Measurements from ENCODE around the gene CLPX. TPM values are rescaled to one million over a fixed set of nuclear protein-coding genes. Genes with fewer than 3 reads are reported as not detected.
"Not testable (repeated sequence)": the region's sequence is repeated elsewhere in the genome, so short reads cannot be mapped to it uniquely, and the experiment has no call there.

The CLPX gene
- total RNA-seq, 1 donor from 2014 or later = 71.0 TPM

GRCh38 chr15:65165875-65166274 is 19.3 kb downstream of the CLPX start:
- DNase-seq = no peak

DNA sequence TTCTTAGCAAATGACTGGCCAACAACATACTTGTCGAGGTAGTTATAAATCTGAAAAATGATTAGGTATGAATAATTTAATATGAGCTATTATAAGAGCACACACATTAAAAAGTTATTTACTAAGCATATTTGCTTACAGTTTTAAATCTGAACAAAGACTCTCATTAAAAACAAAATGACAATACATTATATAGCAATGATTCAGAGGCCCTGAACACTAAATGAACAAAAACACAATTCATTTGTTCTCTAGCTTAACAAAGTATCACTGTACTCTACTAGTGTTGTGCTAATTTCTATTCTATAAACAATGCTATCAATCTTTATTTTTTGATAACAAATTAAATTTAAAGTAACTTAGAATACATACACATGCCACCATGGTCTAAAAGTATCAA is 21.0 kb downstream of the CLPX start:
- no peak for DNase-seq

DNA sequence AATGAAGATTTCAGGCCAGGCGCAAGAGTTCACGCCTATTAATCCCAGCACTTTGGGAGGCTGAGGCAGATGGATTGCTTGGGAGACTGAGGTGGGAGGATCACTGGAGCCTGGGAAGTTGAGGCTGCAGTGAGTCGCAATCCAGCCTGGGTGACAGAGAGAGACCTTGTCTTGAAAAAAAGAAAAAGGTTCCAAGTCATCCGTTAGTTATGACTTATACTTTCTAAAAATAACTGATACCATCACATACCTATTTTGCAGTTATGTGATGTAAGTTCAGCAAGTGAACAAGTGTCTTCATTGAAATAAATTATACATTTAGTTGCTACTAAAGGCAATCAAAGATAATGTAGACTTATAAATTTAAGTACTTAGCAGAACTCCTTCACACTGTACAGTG is 22.1 kb downstream of the CLPX start:
- no peak for DNase-seq

DNA sequence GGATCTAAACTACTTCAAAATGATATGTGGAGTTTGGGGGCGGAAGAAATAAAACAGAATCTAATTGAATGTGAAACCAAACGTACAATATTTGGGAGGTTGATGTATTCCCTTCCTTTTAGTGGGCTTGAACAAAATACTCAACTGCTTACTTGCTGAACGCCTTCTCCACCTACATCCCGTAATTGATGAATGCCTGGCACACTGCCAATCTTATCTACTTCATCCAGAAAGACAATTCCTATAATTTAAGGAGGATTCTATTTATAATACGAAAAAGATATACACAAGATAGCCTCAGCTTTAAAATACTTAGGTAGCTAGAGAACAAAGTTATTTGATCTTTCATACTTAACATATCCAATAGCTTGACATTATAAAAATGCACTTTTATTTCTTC is 28.4 kb downstream of the CLPX start:
- DNase-seq = no peak

GRCh38 chr15:65154720-65155119 is 30.4 kb downstream of the CLPX start:
- DNase-seq = no peak

DNA sequence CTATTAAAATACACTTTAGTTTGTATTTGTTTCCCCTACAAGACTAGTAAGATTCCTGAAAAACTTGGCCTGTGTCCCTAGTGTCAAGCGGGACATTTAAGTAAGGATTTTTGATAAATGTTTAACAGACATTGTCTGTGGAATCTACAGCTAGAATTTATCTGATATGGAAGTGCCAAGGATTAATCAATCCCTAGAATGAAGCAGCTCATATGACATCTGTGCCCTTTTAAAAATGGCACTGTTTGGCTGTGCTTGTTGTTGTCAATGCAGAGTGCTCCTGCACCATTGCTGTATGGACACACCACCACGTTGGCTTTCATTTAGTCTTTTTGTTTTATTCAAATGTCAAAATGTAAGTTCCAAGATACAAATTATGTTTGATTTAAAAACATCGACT is 37.2 kb downstream of the CLPX start:
- DNase-seq = no peak

DNA sequence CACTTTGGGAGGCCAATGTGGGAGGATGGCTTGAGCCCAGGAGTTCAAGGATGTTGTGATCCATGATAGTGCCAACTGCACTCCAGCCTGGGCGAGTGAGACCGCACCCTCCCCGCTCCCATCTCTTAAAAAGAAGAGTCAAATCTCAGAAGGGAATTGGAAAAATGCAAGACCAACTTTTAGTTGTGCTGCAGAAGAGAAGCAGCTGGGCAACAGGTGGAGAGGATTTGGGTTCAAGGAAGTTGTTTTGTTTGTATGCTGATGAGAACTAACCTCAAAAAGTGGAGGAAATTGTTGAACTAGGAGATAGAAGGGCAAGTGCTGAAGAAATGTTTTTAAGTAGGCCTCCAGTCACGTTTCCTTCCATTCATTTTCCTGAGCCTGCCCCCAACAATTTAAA is 38.7 kb downstream of the CLPX start:
- DNase-seq = no peak

GRCh38 chr15:65138631-65139030 is 46.5 kb downstream of the CLPX start:
- DNase-seq = not testable (repeated sequence)

DNA sequence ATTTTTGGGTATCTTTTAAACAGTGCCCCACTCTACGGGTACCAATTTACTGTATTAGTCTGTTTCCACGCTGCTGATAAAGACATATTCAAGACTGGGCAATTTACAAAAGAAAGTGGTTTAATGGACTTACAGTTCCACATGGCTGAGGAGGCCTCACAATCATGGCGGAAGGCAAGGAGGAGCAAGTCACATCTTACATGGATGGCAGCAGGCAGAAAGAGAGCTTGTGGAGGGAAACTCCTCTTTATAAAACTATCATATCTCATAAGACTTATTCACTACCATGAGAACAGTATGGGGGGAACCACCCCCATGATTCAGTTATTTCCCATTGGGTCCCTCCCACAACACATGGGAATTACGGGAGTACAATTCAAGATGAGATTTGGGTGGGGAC is 47.2 kb downstream of the CLPX start:
- not testable (repeated sequence) for DNase-seq

- DNase-seq = not testable (repeated sequence)
These were observed 48.1 kb downstream of the CLPX start for GRCh38 chr15:65137089-65137488.

DNA sequence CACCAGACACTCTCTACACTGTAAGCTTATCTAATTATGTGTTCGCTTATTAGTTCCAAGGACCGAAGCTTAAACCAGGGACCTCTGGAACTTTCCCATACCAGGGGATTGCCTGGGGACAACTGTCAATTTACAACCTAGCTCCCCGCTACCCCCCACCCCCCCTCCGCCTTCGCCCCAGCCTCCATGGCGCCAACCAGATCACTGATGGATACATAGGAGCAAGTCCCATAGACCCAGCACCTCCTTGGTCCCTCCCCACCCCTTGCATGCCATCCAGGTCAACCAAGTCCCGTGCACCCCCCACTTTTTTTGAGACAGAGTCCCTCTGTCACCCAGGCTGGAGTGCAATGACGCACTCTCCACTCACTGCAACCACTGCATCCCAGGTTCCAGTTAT is 50.6 kb downstream of the CLPX start:
- DNase-seq = no peak

- peak; percentile 84 for DNase-seq
These were observed 51.5 kb downstream of the CLPX start, which contains the start of gene PDCD7 for GRCh38 chr15:65133548-65134200. Gene PDCD7, minus strand, starts transcription at chr15:65133808. Its CDS starts 27 bp downstream, at chr15:65133781.

- peak; percentile 9 for DNase-seq
These were observed 52.1 kb downstream of the CLPX start for GRCh38 chr15:65132878-65133547.

DNA sequence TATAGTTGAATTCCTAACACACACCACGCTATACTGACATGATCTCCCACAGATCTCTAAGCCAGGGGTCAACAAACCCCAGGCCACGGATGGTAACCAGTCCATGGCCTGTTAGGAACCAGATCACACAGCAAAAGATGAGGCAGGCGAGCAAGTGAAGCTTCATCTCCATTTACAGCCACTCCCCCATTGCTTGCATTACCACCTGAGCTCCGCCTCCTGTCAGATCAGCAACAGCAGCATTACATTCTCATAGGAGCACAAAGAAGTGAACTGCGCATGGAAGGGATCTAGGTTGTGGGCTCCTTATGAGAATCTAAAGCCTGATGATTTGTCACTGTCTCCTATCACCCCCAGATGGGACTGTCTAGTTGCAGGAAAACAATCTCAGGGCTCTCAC is 54.2 kb downstream of the CLPX start:
- DNase-seq = no peak

DNA sequence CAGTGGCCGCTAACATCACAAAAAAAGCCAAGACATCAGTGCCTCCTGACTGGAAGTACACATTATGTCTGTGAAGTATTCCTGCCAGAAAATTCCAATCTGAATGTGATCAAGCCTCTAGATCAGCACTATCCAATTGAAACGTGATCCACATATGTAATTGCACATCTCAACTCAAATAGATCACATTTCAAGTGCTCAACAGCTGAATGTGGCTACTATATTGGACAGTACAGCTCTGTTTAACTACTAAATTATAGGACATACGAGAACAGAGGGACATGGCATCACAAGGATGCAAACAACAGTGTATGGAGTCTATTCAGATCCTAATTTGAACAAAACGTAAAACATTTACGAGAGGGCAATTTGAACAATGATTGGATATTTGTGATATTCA is 69.6 kb downstream of the CLPX start:
- no peak for DNase-seq

DNA sequence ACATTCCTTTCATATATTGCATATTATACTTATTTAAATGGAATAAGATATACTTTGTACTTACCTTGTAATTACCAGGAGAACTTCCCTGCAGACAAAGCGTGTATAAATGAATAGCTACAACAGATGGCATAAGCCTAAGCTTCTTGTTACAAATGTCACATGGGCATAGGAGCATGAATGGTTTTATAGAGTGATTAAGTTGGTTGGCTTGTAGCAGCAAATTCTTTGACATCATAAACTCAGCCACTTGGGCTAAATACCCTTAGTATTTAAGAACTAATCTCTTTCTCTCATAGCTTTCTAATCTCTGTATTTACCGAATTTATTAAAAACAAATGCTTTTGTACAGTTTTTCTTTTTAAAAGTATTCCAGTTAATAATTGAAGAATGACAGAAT is 70.1 kb downstream of the CLPX start, which contains the start of gene UBAP1L:
TSS of gene UBAP1L (minus strand) at position 115 of the 400 bp plus-strand sequence. CDS start 8,985 bp downstream, outside the sequence.
- DNase-seq = no peak

DNA sequence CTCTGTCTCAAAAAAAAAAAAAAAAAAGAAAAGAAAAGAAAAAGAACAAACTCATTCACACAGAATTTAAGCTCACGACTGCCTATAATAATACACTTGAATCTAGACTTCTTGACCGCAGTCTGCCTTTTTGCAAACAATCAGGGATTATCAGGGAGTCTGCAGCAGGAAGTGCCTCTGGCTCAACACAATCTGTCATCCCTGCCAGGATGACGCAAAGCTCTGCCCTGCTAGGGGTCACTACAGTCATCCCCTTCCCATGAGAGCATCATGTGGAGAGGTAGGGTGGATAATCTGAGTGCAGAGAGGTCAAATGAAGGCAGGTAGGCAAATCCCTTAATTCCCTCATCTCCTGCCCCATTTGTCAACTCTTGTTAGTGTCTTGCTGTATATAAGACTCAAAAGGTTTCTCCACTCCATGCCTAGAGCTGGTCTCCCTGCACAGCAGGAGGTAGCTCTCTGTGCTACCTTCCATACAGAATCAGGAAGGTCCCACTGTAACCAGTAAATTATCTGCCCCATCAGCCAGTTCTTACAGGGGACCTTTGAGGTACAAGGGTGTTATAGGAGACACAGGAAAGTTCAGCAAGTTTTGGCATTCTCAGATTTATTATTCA is 74.4 kb downstream of the CLPX start:
- no peak for DNase-seq

GRCh38 chr15:65106011-65106590 is 79.0 kb downstream of the CLPX start:
- DNase-seq = no peak

- DNase-seq = no peak
These were observed 80.1 kb downstream of the CLPX start for GRCh38 chr15:65105038-65105437.

GRCh38 chr15:65102912-65103311 is 82.2 kb downstream of the CLPX start:
- no peak for DNase-seq

DNA sequence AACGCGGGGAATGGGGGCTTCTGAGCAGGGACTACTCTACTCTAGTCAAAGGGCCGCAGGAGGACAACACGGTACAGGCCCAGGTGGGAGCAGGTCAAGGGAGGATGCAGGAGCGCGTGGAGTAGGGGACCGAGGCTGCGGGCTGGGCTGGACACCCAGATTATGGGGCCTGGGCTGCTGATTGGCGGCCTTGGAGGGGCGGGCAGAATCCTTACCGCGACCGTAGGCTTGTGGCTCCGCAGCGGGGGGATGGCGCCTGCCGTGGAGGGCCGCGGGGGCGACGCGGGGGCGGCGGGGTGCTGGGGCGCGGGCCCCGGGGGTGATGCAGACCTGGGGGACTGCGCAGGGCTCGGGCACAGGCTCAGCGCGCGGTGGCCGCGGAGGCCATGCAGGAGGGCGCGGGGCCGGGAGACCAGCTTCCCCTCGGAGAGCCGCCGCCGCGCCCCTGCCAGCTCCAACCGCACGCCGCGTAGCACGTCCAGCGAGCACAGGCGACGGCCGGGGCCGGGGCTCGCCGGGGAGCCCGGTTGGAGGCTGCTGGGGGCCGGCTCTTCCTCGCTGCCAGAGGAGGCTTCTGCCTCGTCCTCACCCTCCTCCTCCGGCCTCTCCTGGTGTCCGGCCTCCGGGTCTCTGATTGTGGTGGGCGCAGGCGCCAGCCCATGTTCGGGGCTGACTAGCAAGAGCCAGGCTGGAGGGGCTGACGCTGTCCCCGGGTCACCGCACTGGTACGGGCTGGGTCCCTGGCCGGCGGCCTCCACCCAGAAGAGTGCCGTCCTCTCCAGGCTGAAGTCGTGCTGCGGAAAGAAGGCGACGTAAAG is 83.0 kb downstream of the CLPX start:
- DNase-seq = no peak

GRCh38 chr15:65101411-65101890 is 83.7 kb downstream of the CLPX start:
- DNase-seq = peak; percentile 38

Measured in occipital lobe (tissue), 2 donors.